WTC11 (cell line): ENCODE data around the gene HELZ. TPM values are rescaled to one million over a fixed set of nuclear protein-coding genes. Genes with fewer than 3 reads are reported as not detected.

ENCODE experiments used
- AFF4 ChIP-seq: sonication (generic); formaldehyde crosslinking; IDR thresholded peaks from 2 replicates; pipeline ENCODE4 v1.8.1; 2023; ENCODE audit warnings: mild to moderate bottlenecking, missing genetic modification reagents, borderline replicate concordance
- ATF3 ChIP-seq: sonication (generic); formaldehyde crosslinking; conservative IDR thresholded peaks from 2 replicates; pipeline ENCODE4 v1.8.1; 2022; ENCODE audit warnings: mild to moderate bottlenecking, missing genetic modification reagents
- CBFB ChIP-seq: sonication (generic); formaldehyde crosslinking; IDR thresholded peaks from 2 replicates; pipeline ENCODE4 v1.8.1; 2022; ENCODE audit warnings: mild to moderate bottlenecking, low read depth, missing genetic modification reagents
- E2F1 ChIP-seq: sonication (generic); formaldehyde crosslinking; IDR thresholded peaks from 2 replicates; pipeline ENCODE4 v1.8.0; 2022; ENCODE audit warnings: mild to moderate bottlenecking, missing genetic modification reagents
- FOXP1 ChIP-seq: sonication (generic); formaldehyde crosslinking; IDR thresholded peaks from 2 replicates; pipeline ENCODE4 v1.8.0; 2022; ENCODE audit warnings: missing genetic modification reagents, mild to moderate bottlenecking, moderate library complexity, borderline replicate concordance
- MXD4 ChIP-seq: fragments of 250-450 bp; sonication (Bioruptor Pico); IDR thresholded peaks from 2 replicates; pipeline ENCODE4 v1.8.0; 2021; ENCODE audit warnings: mild to moderate bottlenecking, moderate library complexity, borderline replicate concordance
- MYBL2 ChIP-seq: sonication (generic); formaldehyde crosslinking; IDR thresholded peaks from 2 replicates; pipeline ENCODE4 v1.8.1; 2023; ENCODE audit warnings: mild to moderate bottlenecking, moderate library complexity, missing genetic modification reagents
- ZNF416 ChIP-seq: fragments of 250-450 bp; sonication (Bioruptor Pico); IDR thresholded peaks from 2 replicates; pipeline ENCODE4 v1.9.0; 2021; ENCODE audit warnings: mild to moderate bottlenecking, inconsistent platforms
- ZNF512 ChIP-seq: sonication (generic); formaldehyde crosslinking; IDR thresholded peaks from 2 replicates; pipeline ENCODE4 v1.8.1; 2022; ENCODE audit warnings: missing genetic modification reagents, borderline replicate concordance
- total RNA-seq: library from RNA; stranded (reverse); gene quantifications from 3 replicates; pipeline ENCODE4 v1.2.3, GENCODE V29; 2021
- TF ChIP-seq, protein P1 (sequence below): sonication (generic); formaldehyde crosslinking; IDR thresholded peaks from 2 replicates; pipeline ENCODE4 v1.8.1; 2023; ENCODE audit warnings: mild to moderate bottlenecking, missing genetic modification reagents
- TF ChIP-seq, protein P2 (sequence below): sonication (generic); formaldehyde crosslinking; IDR thresholded peaks from 2 replicates; pipeline ENCODE4 v1.8.0; 2022; ENCODE audit warnings: mild to moderate bottlenecking, missing genetic modification reagents
- TF ChIP-seq, protein P3 (sequence below): fragments of 250-450 bp; sonication (Bioruptor Pico); IDR thresholded peaks from 2 replicates; pipeline ENCODE4 v1.9.0; 2021; ENCODE audit warnings: mild to moderate bottlenecking, borderline replicate concordance

Gene HELZ
- total RNA-seq, 1 experiment from 2014 or later = 49.1 TPM

DNA sequence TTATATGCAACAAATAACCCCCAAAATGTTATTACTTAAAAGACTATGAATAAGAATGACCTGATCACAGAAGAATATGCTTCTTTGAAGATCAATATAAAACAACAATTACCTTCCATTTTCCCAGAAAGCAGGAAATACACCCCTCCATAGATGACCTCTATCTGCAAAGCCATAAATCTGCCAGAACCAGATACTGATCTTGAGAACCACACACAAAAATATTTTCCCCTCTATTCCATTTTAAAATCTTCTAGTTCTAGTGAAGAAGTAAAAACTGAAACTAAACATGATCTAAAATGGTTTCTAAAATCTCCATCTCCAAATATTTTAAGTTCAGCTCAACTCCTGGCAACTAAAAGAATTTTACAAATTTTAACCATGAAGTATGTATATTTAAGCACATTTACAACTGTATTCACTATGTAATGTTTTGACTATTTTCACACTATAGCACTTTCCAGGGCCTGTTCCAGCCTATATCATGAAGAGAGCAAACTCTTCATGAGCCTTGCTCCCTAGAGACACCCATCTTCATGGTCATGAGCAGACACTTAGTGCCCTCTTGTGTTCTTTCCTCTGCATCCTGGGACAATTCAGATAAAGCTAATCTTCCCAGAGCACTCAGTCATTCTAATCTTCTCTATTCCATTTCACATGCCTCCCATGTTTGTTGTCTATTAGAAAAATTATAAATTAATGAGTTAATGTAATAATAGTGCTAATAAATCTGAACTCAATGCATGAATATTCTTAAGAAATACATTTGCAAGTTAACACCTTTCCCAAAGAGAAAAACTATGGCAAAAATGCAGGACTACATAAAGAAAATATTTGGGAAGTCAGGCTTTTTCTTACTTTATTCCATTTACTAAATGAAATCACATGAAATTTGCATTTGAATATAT, 87.0 kb downstream of the HELZ start (continued):
- TF ChIP-seq, protein P1, sequence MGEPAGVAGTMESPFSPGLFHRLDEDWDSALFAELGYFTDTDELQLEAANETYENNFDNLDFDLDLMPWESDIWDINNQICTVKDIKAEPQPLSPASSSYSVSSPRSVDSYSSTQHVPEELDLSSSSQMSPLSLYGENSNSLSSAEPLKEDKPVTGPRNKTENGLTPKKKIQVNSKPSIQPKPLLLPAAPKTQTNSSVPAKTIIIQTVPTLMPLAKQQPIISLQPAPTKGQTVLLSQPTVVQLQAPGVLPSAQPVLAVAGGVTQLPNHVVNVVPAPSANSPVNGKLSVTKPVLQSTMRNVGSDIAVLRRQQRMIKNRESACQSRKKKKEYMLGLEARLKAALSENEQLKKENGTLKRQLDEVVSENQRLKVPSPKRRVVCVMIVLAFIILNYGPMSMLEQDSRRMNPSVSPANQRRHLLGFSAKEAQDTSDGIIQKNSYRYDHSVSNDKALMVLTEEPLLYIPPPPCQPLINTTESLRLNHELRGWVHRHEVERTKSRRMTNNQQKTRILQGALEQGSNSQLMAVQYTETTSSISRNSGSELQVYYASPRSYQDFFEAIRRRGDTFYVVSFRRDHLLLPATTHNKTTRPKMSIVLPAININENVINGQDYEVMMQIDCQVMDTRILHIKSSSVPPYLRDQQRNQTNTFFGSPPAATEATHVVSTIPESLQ = no peak
- TF ChIP-seq ZNF416 (no peak), MXD4 (no peak), E2F1 (no peak), CBFB (CRISPR knock-in tag) (no peak), MYBL2 (CRISPR knock-in tag) (no peak), AFF4 (CRISPR knock-in tag) (no peak), ZNF512 (no peak), FOXP1 (CRISPR knock-in tag) (no peak), ATF3 (no peak)
- TF ChIP-seq, protein P2, sequence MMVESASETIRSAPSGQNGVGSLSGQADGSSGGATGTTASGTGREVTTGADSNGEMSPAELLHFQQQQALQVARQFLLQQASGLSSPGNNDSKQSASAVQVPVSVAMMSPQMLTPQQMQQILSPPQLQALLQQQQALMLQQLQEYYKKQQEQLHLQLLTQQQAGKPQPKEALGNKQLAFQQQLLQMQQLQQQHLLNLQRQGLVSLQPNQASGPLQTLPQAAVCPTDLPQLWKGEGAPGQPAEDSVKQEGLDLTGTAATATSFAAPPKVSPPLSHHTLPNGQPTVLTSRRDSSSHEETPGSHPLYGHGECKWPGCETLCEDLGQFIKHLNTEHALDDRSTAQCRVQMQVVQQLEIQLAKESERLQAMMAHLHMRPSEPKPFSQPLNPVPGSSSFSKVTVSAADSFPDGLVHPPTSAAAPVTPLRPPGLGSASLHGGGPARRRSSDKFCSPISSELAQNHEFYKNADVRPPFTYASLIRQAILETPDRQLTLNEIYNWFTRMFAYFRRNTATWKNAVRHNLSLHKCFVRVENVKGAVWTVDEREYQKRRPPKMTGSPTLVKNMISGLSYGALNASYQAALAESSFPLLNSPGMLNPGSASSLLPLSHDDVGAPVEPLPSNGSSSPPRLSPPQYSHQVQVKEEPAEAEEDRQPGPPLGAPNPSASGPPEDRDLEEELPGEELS (CRISPR knock-in tag) = no peak
- TF ChIP-seq, protein P3, sequence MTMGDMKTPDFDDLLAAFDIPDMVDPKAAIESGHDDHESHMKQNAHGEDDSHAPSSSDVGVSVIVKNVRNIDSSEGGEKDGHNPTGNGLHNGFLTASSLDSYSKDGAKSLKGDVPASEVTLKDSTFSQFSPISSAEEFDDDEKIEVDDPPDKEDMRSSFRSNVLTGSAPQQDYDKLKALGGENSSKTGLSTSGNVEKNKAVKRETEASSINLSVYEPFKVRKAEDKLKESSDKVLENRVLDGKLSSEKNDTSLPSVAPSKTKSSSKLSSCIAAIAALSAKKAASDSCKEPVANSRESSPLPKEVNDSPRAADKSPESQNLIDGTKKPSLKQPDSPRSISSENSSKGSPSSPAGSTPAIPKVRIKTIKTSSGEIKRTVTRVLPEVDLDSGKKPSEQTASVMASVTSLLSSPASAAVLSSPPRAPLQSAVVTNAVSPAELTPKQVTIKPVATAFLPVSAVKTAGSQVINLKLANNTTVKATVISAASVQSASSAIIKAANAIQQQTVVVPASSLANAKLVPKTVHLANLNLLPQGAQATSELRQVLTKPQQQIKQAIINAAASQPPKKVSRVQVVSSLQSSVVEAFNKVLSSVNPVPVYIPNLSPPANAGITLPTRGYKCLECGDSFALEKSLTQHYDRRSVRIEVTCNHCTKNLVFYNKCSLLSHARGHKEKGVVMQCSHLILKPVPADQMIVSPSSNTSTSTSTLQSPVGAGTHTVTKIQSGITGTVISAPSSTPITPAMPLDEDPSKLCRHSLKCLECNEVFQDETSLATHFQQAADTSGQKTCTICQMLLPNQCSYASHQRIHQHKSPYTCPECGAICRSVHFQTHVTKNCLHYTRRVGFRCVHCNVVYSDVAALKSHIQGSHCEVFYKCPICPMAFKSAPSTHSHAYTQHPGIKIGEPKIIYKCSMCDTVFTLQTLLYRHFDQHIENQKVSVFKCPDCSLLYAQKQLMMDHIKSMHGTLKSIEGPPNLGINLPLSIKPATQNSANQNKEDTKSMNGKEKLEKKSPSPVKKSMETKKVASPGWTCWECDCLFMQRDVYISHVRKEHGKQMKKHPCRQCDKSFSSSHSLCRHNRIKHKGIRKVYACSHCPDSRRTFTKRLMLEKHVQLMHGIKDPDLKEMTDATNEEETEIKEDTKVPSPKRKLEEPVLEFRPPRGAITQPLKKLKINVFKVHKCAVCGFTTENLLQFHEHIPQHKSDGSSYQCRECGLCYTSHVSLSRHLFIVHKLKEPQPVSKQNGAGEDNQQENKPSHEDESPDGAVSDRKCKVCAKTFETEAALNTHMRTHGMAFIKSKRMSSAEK (CRISPR knock-in tag) = no peak
